Measurements from ENCODE around the gene DGKB. TPM values are rescaled to one million over a fixed set of nuclear protein-coding genes. Genes with fewer than 3 reads are reported as not detected.

The DGKB gene
- total and polyA plus RNA-seq, 2 of the 8 experiments (the other 6 are each of a cell fraction or from before 2014, with no cell fraction given), result 1.9 to 2.6 TPM

DNA sequence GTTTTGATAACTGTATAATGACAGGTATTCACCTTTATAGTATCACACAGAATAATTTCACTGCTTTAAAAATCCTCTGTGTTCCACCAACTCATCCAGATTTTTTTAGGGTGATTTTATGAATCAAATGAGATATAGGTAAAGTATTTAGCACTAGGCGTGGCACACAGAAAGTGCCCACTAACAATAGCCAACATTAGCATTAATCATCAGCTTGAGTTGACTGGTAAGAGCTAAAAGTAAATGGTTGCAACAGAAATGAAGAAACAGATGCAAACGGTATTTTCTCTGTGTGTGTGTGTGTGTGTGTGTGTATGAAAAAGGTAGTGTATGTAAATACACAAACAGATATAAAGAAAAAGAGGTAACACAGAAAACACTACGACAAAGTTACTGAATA lies 534.3 kb downstream of the DGKB start:
- Histone ChIP-seq H2BK15ac (ENCODE audit: low read length) (no peak overlapping the region), H4K91ac (replicated peaks; ENCODE audit: insufficient read length, low read length) (no peak overlapping the region), H3K79me1 (ENCODE audit: low read depth, low read length) (no peaks in the 10 kb centered on the region), H2BK5ac (ENCODE audit: low read depth, low read length) (no peak overlapping the region), H2BK20ac (ENCODE audit: low read length) (no peak overlapping the region), H3K36me3 (ENCODE audit: control insufficient read depth in 2 of 4, insufficient read depth in 4 of 4, low read length in 3 of 4) (no peaks in the 10 kb centered on the region), H3K4me1 (replicated peaks in 1 of 4; ENCODE audit: control insufficient read depth in 3 of 4, insufficient read depth in 4 of 4, low read length in 3 of 4) (no peaks in the 10 kb centered on the region), H2AFZ (ENCODE audit: low read length) (no peak overlapping the region), H3K14ac (ENCODE audit: insufficient read length) (no peak overlapping the region), H4K20me1 (replicated peaks in 1 of 2; ENCODE audit: control insufficient read depth in 1 of 2, insufficient read depth in 2 of 2, low read length in 2 of 2) (no peaks in the 10 kb centered on the region), H3K23me2 (ENCODE audit: low read depth, low read length) (no peaks in the 10 kb centered on the region), H2BK120ac (replicated peaks; ENCODE audit: low read depth, low read length) (no peak overlapping the region), H3K56ac (replicated peaks; ENCODE audit: insufficient read length, low read depth, low read length) (no peak overlapping the region), H3K4me3 (ENCODE audit: extremely low read depth in 1 of 4, insufficient read depth in 2 of 4, low read depth in 3 of 4, low read length in 4 of 4) (no peak overlapping the region), H4K8ac (ENCODE audit: extremely low read depth, insufficient read depth, low read length) (no peak overlapping the region), H3K79me2 (ENCODE audit: control insufficient read depth in 1 of 2, insufficient read depth in 2 of 2, low read length in 2 of 2) (no peaks in the 10 kb centered on the region), H4K5ac (ENCODE audit: insufficient read length, low read depth, low read length) (no peak overlapping the region), H2BK12ac (ENCODE audit: low read depth, low read length) (no peak overlapping the region), H3K9me3 (ENCODE audit: insufficient read depth in 2 of 2, low read depth in 1 of 2, low read length in 1 of 2) (no peaks in the 10 kb centered on the region; a peak in 1 of 4 replicates), H3K27ac (ENCODE audit: low read depth, low read length) (no peak overlapping the region), H3K9ac (replicated peaks in 1 of 4; ENCODE audit: extremely low read depth in 1 of 4, low read depth in 3 of 4, low read length in 3 of 4) (no peak overlapping the region), H3K18ac (ENCODE audit: extremely low read depth, low read length) (no peak overlapping the region), H3K27me3 (replicated peaks in 1 of 4; ENCODE audit: control insufficient read depth in 3 of 4, extremely low read depth in 1 of 4, insufficient read depth in 3 of 4, low read length in 3 of 4) (no peaks in the 10 kb centered on the region), H3K4me2 (ENCODE audit: insufficient read depth in 1 of 2, low read depth in 2 of 2, low read length in 2 of 2) (no peak overlapping the region), H2AK5ac (ENCODE audit: low read depth, low read length) (no peak overlapping the region), H3K4ac (replicated peaks; ENCODE audit: insufficient read length, low read depth, low read length) (no peak overlapping the region), H3K23ac (ENCODE audit: insufficient read length) (no peak overlapping the region)
- WGBS, 2 experiments (ENCODE audit: extremely low coverage in 1 of 2, insufficient coverage in 1 of 2, insufficient read length in 1 of 2, insufficient replicate concordance in 2 of 2, low coverage in 1 of 2, low lambda C conversion rate in 2 of 2, missing lambda C conversion rate in 1 of 2), result 97% methylated on average over 2 of the region's 3 CpGs; no CpG with 5 or more reads in 1 of the 2 experiments
- DNase-seq (ENCODE audit: low read depth in 1 of 2, low spot score in 2 of 2), result no peak
- no peak for FAIRE-seq
- CTCF ChIA-PET (ENCODE audit: partially characterized antibody), result no interaction called here
- POLR2A ChIA-PET (ENCODE audit: partially characterized antibody), result interaction anchor here (0.9 kb wide), 1 partner anchor 27 kb away, joined by 4 read pairs; no protein-coding TSS in a partner anchor
- TF ChIP-seq RNF2 (IDR thresholded peaks at IDR 0.05; ENCODE audit: borderline replicate concordance, low read depth, low read length, missing control alignments, poor library complexity, severe bottlenecking), result no peak
- TF ChIP-seq ATF2 (IDR thresholded peaks at IDR 0.05; ENCODE audit: low read length), result no peak
- no peak for TF ChIP-seq CBX5 (IDR thresholded peaks at IDR 0.05; ENCODE audit: low read depth, low read length)
- TF ChIP-seq, protein P1, sequence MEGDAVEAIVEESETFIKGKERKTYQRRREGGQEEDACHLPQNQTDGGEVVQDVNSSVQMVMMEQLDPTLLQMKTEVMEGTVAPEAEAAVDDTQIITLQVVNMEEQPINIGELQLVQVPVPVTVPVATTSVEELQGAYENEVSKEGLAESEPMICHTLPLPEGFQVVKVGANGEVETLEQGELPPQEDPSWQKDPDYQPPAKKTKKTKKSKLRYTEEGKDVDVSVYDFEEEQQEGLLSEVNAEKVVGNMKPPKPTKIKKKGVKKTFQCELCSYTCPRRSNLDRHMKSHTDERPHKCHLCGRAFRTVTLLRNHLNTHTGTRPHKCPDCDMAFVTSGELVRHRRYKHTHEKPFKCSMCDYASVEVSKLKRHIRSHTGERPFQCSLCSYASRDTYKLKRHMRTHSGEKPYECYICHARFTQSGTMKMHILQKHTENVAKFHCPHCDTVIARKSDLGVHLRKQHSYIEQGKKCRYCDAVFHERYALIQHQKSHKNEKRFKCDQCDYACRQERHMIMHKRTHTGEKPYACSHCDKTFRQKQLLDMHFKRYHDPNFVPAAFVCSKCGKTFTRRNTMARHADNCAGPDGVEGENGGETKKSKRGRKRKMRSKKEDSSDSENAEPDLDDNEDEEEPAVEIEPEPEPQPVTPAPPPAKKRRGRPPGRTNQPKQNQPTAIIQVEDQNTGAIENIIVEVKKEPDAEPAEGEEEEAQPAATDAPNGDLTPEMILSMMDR (IDR thresholded peaks at IDR 0.05; ENCODE audit: control extremely low read depth in 1 of 3, insufficient read depth in 1 of 3, low read depth in 1 of 3, low read length in 3 of 3), result no peak
- no peak for TF ChIP-seq FOSL1 (IDR thresholded peaks at IDR 0.05; ENCODE audit: insufficient read depth, low read depth, low read length)
- no peak for TF ChIP-seq SAP30 (IDR thresholded peaks at IDR 0.05; ENCODE audit: insufficient read depth, insufficient replicate concordance, low read length)
- no peak for TF ChIP-seq JUND (IDR thresholded peaks at IDR 0.05; ENCODE audit: low read length)
- TF ChIP-seq, protein P2, sequence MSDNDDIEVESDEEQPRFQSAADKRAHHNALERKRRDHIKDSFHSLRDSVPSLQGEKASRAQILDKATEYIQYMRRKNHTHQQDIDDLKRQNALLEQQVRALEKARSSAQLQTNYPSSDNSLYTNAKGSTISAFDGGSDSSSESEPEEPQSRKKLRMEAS (IDR thresholded peaks at IDR 0.05), result no peak
- no peak for TF ChIP-seq SUZ12 (IDR thresholded peaks at IDR 0.05; ENCODE audit: low read length)

Data from H1 (cell line).